ENCODE data around the gene DSCAML1. TPM values are rescaled to one million over a fixed set of nuclear protein-coding genes. Genes with fewer than 3 reads are reported as not detected.

Gene DSCAML1
- total and polyA plus RNA-seq, 10 of the 15 experiments (the other 5 are each of a cell fraction or from before 2014, with no cell fraction given), result 0.03 to 0.18 (median 0.06) TPM; not detected in 1

- POLR2A ChIA-PET, result no interaction called here
- Histone ChIP-seq H3K4me2 (ENCODE audit: control insufficient read depth, insufficient read depth) (no peak overlapping the region), H3K4me3 (no peak overlapping the region), H3K4me1 (ENCODE audit: control insufficient read depth, insufficient read depth, low read length) (peaks cover 4% of the 10 kb centered on the region; the same call in 1 of the 2 replicates), H4K20me1 (ENCODE audit: control insufficient read depth, insufficient read depth) (no peaks in the 10 kb centered on the region), H3K27ac (ENCODE audit: control insufficient read depth, insufficient read depth) (no peak overlapping the region), H3K36me3 (ENCODE audit: control insufficient read depth in 2 of 2, insufficient read depth in 2 of 2, low read length in 1 of 2) (no peaks in the 10 kb centered on the region; a peak in 2 of 4 replicates), H3K79me2 (ENCODE audit: control insufficient read depth, insufficient read depth, low read length) (no peaks in the 10 kb centered on the region), H3K9ac (ENCODE audit: control insufficient read depth, insufficient read depth, low read length) (no peak overlapping the region), H3K9me3 (replicated peaks; ENCODE audit: control insufficient read depth, insufficient read depth, low read length) (no peaks in the 10 kb centered on the region), H2AFZ (ENCODE audit: control insufficient read depth, low read depth, low read length) (no peak overlapping the region), H3K27me3 (replicated peaks in 1 of 2; ENCODE audit: control insufficient read depth in 2 of 2, insufficient read depth in 2 of 2, low read length in 1 of 2) (no peaks in the 10 kb centered on the region)
- in situ Hi-C loops (cut with MboI), result no loop called here
- TF ChIP-seq BCL11A (IDR thresholded peaks at IDR 0.05; ENCODE audit: low read depth, low read length), result no peak
- TF ChIP-seq TCF7 (IDR thresholded peaks at IDR 0.05; ENCODE audit: borderline replicate concordance), result no peak
- no peak for TF ChIP-seq WRNIP1 (IDR thresholded peaks at IDR 0.05; ENCODE audit: borderline replicate concordance, low read depth, low read length)
- no peak for TF ChIP-seq SREBF1 (IDR thresholded peaks at IDR 0.05; ENCODE audit: low read length)
- no peak for TF ChIP-seq IRF5 (IDR thresholded peaks at IDR 0.05; ENCODE audit: borderline replicate concordance)
- no peak for TF ChIP-seq ZSCAN29 (IDR thresholded peaks at IDR 0.05)
- no peak for TF ChIP-seq PKNOX1 (IDR thresholded peaks at IDR 0.05)
- TF ChIP-seq SMC3 (IDR thresholded peaks at IDR 0.05; ENCODE audit: borderline replicate concordance, low read length), result no peak
- no peak for TF ChIP-seq EZH2 (IDR thresholded peaks at IDR 0.05; ENCODE audit: borderline replicate concordance, control insufficient read depth, low read depth, low read length)
- no peak for TF ChIP-seq POLR2AphosphoS2 (IDR thresholded peaks at IDR 0.05; ENCODE audit: low read depth, low read length)
- TF ChIP-seq NFXL1 (IDR thresholded peaks at IDR 0.05; ENCODE audit: borderline replicate concordance), result no peak
- no peak for TF ChIP-seq RBBP5 (conservative IDR thresholded peaks at IDR 0.05)
- no peak for TF ChIP-seq MLLT1 (IDR thresholded peaks at IDR 0.05)
- SMC1A ChIA-PET (ENCODE audit: uncharacterized antibody, unreplicated experiment), result interaction anchor here (0.7 kb wide), 1 partner anchor 267 kb away, joined by 3 read pairs; no protein-coding TSS in a partner anchor
- ATAC-seq (no peak), FAIRE-seq (no peak), DNase-seq (ENCODE audit: low read depth, low spot score) (no peak)
- 95% methylated on average over 8 of the region's 8 CpGs for WGBS (ENCODE audit: insufficient coverage, insufficient replicate concordance, low lambda C conversion rate, missing lambda C conversion rate)
- intact Hi-C loops (cut with micrococcal nuclease; ENCODE audit: unreplicated experiment), result no loop called here
- RAD21 ChIA-PET (ENCODE audit: unreplicated experiment), result no interaction called here
- CTCF ChIA-PET, result interaction anchor here (1.0 to 5.3 kb wide), 2 partner anchors 13 to 116 kb away, joined by 3 to 38 read pairs; no protein-coding TSS in a partner anchor
- BruUV-seq (replicated peaks), result no TSS peak
Measured at GRCh38 chr11:117412653-117413275, 384.3 kb downstream of the DSCAML1 start.

Data from GM12878 (cell line).